ENCODE data around the gene SHROOM2.

SHROOM2 gene

DNA sequence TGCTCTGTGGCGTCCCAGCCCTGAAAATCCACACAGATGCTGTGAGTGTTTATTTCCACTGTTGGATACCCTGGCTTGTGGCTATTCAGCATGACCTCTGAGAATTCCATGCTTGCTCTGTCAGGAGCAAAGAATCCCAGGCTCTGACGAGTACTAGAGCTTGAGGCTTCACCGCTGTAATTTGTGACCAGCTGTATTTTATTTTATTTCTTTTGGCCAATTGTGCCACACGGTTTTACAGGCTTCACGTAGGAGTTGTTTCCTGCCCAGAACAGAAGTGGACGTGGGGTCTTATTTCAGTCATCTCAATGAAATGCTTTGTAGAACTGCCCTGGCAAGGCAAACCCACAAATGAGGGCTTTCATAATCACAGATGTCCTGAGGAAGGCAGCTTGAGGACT lies 111.5 kb downstream of the SHROOM2 start:
- H3K27ac ChIP-seq (ENCODE audit: low read length, poor library complexity, severe bottlenecking) = peak overlapping the region; percentile 99
- H2BK12ac ChIP-seq (ENCODE audit: low read length in 2 of 2) = peak overlapping the region in 1 of 2 experiments; percentile 72
- H4K8ac ChIP-seq (ENCODE audit: low read length) = peak overlapping the region; percentile 28
- H3K14ac ChIP-seq (ENCODE audit: low read length in 2 of 2) = no peak overlapping the region
- no peaks in the 10 kb centered on the region for H3K9me3 ChIP-seq (ENCODE audit: control insufficient read depth, low read length)
- peaks cover 15% of the 10 kb centered on the region for H3K79me1 ChIP-seq (replicated peaks; ENCODE audit: low read length, poor library complexity, severe bottlenecking)
- peaks cover 16% of the 10 kb centered on the region for H3K4me1 ChIP-seq (ENCODE audit: control insufficient read depth, insufficient read depth, low read depth, low read length)
- H3K18ac ChIP-seq (ENCODE audit: low read depth in 1 of 2, low read length in 2 of 2) = peak overlapping the region; percentile 80 to 91
- H3K36me3 ChIP-seq (ENCODE audit: control insufficient read depth in 1 of 2, insufficient read depth in 2 of 2, low read depth in 1 of 2, low read length in 2 of 2) = peaks cover 0 to 37% of the 10 kb centered on the region in 2 experiments
- H3K4me3 ChIP-seq (ENCODE audit: insufficient read depth in 1 of 2, low read depth in 1 of 2, low read length in 2 of 2) = no peak overlapping the region
- H3K4ac ChIP-seq (ENCODE audit: low read depth in 1 of 2, low read length in 2 of 2) = peak overlapping the region in 1 of 2 experiments; percentile 75
- 11% methylated on average over 6 of the region's 6 CpGs for WGBS
- H3K9ac ChIP-seq (ENCODE audit: low read length) = no peak overlapping the region
- peak; percentile 93 for DNase-seq
- H2BK5ac ChIP-seq (ENCODE audit: low read depth, low read length, poor library complexity, severe bottlenecking) = peak overlapping the region; percentile 89
- peak overlapping the region; percentile 53 for H3K4me2 ChIP-seq (ENCODE audit: low read length, poor library complexity, severe bottlenecking)
- peak overlapping the region; percentile 48 for H2BK15ac ChIP-seq (ENCODE audit: low read depth, poor library complexity, severe bottlenecking)
- H3K27me3 ChIP-seq (ENCODE audit: control insufficient read depth in 1 of 2, insufficient read depth in 1 of 2, low read length in 2 of 2) = no peaks in the 10 kb centered on the region
- H2BK120ac ChIP-seq (ENCODE audit: low read depth, low read length) = no peak overlapping the region
- H3K23ac ChIP-seq (ENCODE audit: low read length in 2 of 2) = no peak overlapping the region
- H2AK5ac ChIP-seq (ENCODE audit: low read length, severe bottlenecking) = peak overlapping the region; percentile 73
- no peak overlapping the region for H4K91ac ChIP-seq (ENCODE audit: low read length)
- H2AFZ ChIP-seq (ENCODE audit: low read depth, low read length) = no peak overlapping the region

DNA sequence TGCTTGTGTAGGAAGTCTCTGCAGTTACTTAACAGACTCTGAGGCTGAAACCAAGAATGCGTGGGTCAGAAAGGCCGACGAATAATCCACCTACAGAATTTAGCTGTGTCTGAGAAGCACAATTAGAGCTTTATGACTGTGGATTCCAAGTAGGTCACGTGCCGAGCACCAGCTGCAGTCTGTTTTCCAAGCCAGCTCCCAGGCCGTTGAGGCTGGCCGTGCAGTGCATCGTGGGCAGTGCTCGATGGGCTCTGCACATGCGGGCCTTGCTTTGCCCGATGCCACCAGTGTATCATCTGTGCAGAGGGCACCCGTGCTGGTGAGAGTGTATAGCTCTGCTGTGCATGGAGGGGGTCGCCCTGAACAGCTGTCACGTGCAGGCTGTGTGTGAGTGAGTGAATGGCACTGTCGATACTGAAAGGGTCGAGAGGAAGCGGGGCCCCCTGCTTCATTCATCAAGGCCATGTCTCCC lies 113.4 kb downstream of the SHROOM2 start:
- Histone ChIP-seq H3K27ac (ENCODE audit: low read length, poor library complexity, severe bottlenecking) (peak overlapping the region; percentile 99), H3K4me3 (ENCODE audit: insufficient read depth in 1 of 2, low read depth in 1 of 2, low read length in 2 of 2) (no peak overlapping the region), H4K91ac (ENCODE audit: low read length) (no peak overlapping the region), H3K23ac (ENCODE audit: low read length in 2 of 2) (no peak overlapping the region), H2BK5ac (ENCODE audit: low read depth, low read length, poor library complexity, severe bottlenecking) (no peak overlapping the region), H2AFZ (ENCODE audit: low read depth, low read length) (no peak overlapping the region), H3K79me1 (replicated peaks; ENCODE audit: low read length, poor library complexity, severe bottlenecking) (peaks cover 17% of the 10 kb centered on the region), H3K36me3 (ENCODE audit: control insufficient read depth in 1 of 2, insufficient read depth in 2 of 2, low read depth in 1 of 2, low read length in 2 of 2) (peaks cover 0 to 29% of the 10 kb centered on the region in 2 experiments), H3K18ac (ENCODE audit: low read depth in 1 of 2, low read length in 2 of 2) (peak overlapping the region in 1 of 2 experiments; percentile 92), H3K9ac (ENCODE audit: low read length) (no peak overlapping the region), H3K9me3 (ENCODE audit: control insufficient read depth, low read length) (no peaks in the 10 kb centered on the region), H2BK120ac (ENCODE audit: low read depth, low read length) (no peak overlapping the region), H2AK5ac (ENCODE audit: low read length, severe bottlenecking) (no peak overlapping the region), H3K4ac (ENCODE audit: low read depth in 1 of 2, low read length in 2 of 2) (no peak overlapping the region), H3K14ac (ENCODE audit: low read length in 2 of 2) (peak overlapping the region in 1 of 2 experiments; percentile 19), H4K8ac (ENCODE audit: low read length) (no peak overlapping the region), H3K27me3 (ENCODE audit: control insufficient read depth in 1 of 2, insufficient read depth in 1 of 2, low read length in 2 of 2) (no peaks in the 10 kb centered on the region), H2BK12ac (ENCODE audit: low read length in 2 of 2) (peak overlapping the region in 1 of 2 experiments; percentile 8), H3K4me2 (ENCODE audit: low read length, poor library complexity, severe bottlenecking) (no peak overlapping the region), H3K4me1 (ENCODE audit: control insufficient read depth, insufficient read depth, low read depth, low read length) (peaks cover 21% of the 10 kb centered on the region), H2BK15ac (ENCODE audit: low read depth, poor library complexity, severe bottlenecking) (no peak overlapping the region)
- whole genome bisulfite sequencing = 26% methylated on average over 11 of the region's 17 CpGs
- DNase-seq = peak; percentile 62

DNA sequence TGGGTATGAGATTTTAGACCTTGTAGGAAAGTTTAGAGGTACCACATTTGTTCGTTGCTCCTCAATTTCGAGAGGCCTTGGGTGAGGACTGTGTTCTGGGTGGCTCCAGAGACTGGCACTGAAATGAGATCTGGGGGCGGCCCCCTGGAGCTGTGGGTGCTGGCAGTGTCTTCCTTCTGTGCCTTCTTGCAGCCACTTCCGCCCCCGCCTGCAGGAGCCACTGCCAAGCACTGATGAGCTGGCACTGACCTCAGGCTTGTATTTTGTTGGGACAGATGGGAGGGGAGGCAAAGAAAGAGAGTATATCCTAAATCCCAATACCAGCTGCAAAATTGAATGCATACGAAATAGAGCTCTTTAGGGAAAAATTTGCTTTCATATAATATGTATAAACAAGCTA lies 116.4 kb downstream of the SHROOM2 start:
- H3K9me3 ChIP-seq (ENCODE audit: control insufficient read depth, low read length) = no peaks in the 10 kb centered on the region
- no peak overlapping the region for H3K9ac ChIP-seq (ENCODE audit: low read length)
- no peak overlapping the region for H2BK120ac ChIP-seq (ENCODE audit: low read depth, low read length)
- H3K27me3 ChIP-seq (ENCODE audit: control insufficient read depth in 1 of 2, insufficient read depth in 1 of 2, low read length in 2 of 2) = no peaks in the 10 kb centered on the region
- H3K4ac ChIP-seq (ENCODE audit: low read depth in 1 of 2, low read length in 2 of 2) = no peak overlapping the region
- H3K36me3 ChIP-seq (ENCODE audit: control insufficient read depth in 1 of 2, insufficient read depth in 2 of 2, low read depth in 1 of 2, low read length in 2 of 2) = peaks cover 0 to 17% of the 10 kb centered on the region in 2 experiments
- H3K23ac ChIP-seq (ENCODE audit: low read length in 2 of 2) = no peak overlapping the region
- H2AK5ac ChIP-seq (ENCODE audit: low read length, severe bottlenecking) = no peak overlapping the region
- H4K91ac ChIP-seq (ENCODE audit: low read length) = no peak overlapping the region
- no peak overlapping the region for H2BK12ac ChIP-seq (ENCODE audit: low read length in 2 of 2)
- H3K14ac ChIP-seq (ENCODE audit: low read length in 2 of 2) = no peak overlapping the region
- peaks cover 31% of the 10 kb centered on the region for H3K4me1 ChIP-seq (ENCODE audit: control insufficient read depth, insufficient read depth, low read depth, low read length)
- peaks cover 2% of the 10 kb centered on the region for H3K79me1 ChIP-seq (replicated peaks; ENCODE audit: low read length, poor library complexity, severe bottlenecking)
- H3K27ac ChIP-seq (ENCODE audit: low read length, poor library complexity, severe bottlenecking) = no peak overlapping the region
- DNase-seq = no peak
- no peak overlapping the region for H3K4me3 ChIP-seq (ENCODE audit: insufficient read depth in 1 of 2, low read depth in 1 of 2, low read length in 2 of 2)
- H2AFZ ChIP-seq (ENCODE audit: low read depth, low read length) = no peak overlapping the region
- no peak overlapping the region for H3K18ac ChIP-seq (ENCODE audit: low read depth in 1 of 2, low read length in 2 of 2)
- no peak overlapping the region for H2BK15ac ChIP-seq (ENCODE audit: low read depth, poor library complexity, severe bottlenecking)
- WGBS = 98% methylated on average over 3 of the region's 6 CpGs
- no peak overlapping the region for H3K4me2 ChIP-seq (ENCODE audit: low read length, poor library complexity, severe bottlenecking)
- no peak overlapping the region for H2BK5ac ChIP-seq (ENCODE audit: low read depth, low read length, poor library complexity, severe bottlenecking)
- H4K8ac ChIP-seq (ENCODE audit: low read length) = no peak overlapping the region

DNA sequence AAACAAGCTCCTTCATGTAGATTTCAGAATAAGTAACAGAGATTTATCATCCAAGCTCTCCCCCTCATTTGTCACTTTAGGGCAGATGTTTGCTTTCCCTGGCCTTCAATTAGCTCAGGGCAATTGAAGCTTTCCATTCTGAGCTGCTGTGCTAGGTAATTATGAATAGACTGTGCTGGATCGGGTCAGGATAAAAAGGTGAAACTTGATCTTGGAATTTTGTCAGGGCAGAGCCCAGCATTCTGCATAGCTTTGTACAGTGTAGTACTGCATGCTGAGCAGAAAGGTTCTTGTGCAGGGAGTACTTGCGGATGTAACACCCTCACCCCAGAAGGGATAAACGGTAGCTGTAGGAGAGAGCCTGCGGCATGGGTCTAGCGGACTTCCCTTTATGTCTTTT lies 116.9 kb downstream of the SHROOM2 start:
- Histone ChIP-seq H3K79me1 (replicated peaks; ENCODE audit: low read length, poor library complexity, severe bottlenecking) (peaks cover 2% of the 10 kb centered on the region), H2BK120ac (ENCODE audit: low read depth, low read length) (no peak overlapping the region), H2BK12ac (ENCODE audit: low read length in 2 of 2) (no peak overlapping the region), H3K27me3 (ENCODE audit: control insufficient read depth in 1 of 2, insufficient read depth in 1 of 2, low read length in 2 of 2) (no peaks in the 10 kb centered on the region), H2AK5ac (ENCODE audit: low read length, severe bottlenecking) (no peak overlapping the region), H3K27ac (ENCODE audit: low read length, poor library complexity, severe bottlenecking) (peak overlapping the region; percentile 56), H4K91ac (ENCODE audit: low read length) (no peak overlapping the region), H3K36me3 (ENCODE audit: control insufficient read depth in 1 of 2, insufficient read depth in 2 of 2, low read depth in 1 of 2, low read length in 2 of 2) (peaks cover 0 to 15% of the 10 kb centered on the region in 2 experiments), H3K4me3 (ENCODE audit: insufficient read depth in 1 of 2, low read depth in 1 of 2, low read length in 2 of 2) (no peak overlapping the region), H4K8ac (ENCODE audit: low read length) (no peak overlapping the region), H3K4ac (ENCODE audit: low read depth in 1 of 2, low read length in 2 of 2) (no peak overlapping the region), H2BK15ac (ENCODE audit: low read depth, poor library complexity, severe bottlenecking) (no peak overlapping the region), H3K4me2 (ENCODE audit: low read length, poor library complexity, severe bottlenecking) (no peak overlapping the region), H3K14ac (ENCODE audit: low read length in 2 of 2) (no peak overlapping the region), H2AFZ (ENCODE audit: low read depth, low read length) (no peak overlapping the region), H3K4me1 (ENCODE audit: control insufficient read depth, insufficient read depth, low read depth, low read length) (peaks cover 29% of the 10 kb centered on the region), H2BK5ac (ENCODE audit: low read depth, low read length, poor library complexity, severe bottlenecking) (no peak overlapping the region), H3K9ac (ENCODE audit: low read length) (no peak overlapping the region), H3K18ac (ENCODE audit: low read depth in 1 of 2, low read length in 2 of 2) (no peak overlapping the region), H3K23ac (ENCODE audit: low read length in 2 of 2) (no peak overlapping the region), H3K9me3 (ENCODE audit: control insufficient read depth, low read length) (no peaks in the 10 kb centered on the region)
- 93% methylated on average over 3 of the region's 5 CpGs for WGBS
- no peak for DNase-seq

All from mesenchymal stem cell (in vitro differentiated cells and primary cell).